HG02623 (cell line): ENCODE data around the gene OR10G7.

Experiments
- ATAC-seq: cut with Tn5 transposase; IDR thresholded peaks from one replicate; pipeline ENCODE4 v1.9.1; 2021; ENCODE audit warnings: moderate library complexity; ENCODE audit not compliant: unreplicated experiment

Gene OR10G7, protein sequence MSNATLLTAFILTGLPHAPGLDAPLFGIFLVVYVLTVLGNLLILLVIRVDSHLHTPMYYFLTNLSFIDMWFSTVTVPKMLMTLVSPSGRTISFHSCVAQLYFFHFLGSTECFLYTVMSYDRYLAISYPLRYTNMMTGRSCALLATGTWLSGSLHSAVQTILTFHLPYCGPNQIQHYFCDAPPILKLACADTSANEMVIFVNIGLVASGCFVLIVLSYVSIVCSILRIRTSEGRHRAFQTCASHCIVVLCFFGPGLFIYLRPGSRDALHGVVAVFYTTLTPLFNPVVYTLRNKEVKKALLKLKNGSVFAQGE

DNA sequence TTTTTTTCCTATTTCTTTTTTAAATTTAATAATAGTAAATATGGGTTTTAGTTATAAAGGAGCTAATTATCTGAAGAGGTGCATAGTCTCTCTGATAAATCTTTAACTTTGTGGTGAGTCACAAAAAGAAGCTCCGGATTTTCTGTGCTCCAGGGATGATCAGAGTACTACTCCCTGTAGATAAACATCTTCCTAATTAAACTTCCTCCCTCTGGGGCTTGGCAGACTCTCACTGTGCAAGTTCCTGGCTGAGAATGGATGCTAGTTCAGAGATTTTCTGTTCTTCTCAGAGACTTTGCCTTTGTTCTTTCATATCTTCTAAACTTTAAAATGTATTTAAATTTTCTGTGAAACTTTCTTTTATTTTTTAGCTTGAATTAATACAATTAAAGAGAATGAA is at the start of gene OR10G7:
Gene OR10G7 (minus strand): TSS at position 72 of the 400 bp plus-strand sequence. CDS start 2,324 bp downstream, outside the sequence.
- no peak for ATAC-seq

DNA sequence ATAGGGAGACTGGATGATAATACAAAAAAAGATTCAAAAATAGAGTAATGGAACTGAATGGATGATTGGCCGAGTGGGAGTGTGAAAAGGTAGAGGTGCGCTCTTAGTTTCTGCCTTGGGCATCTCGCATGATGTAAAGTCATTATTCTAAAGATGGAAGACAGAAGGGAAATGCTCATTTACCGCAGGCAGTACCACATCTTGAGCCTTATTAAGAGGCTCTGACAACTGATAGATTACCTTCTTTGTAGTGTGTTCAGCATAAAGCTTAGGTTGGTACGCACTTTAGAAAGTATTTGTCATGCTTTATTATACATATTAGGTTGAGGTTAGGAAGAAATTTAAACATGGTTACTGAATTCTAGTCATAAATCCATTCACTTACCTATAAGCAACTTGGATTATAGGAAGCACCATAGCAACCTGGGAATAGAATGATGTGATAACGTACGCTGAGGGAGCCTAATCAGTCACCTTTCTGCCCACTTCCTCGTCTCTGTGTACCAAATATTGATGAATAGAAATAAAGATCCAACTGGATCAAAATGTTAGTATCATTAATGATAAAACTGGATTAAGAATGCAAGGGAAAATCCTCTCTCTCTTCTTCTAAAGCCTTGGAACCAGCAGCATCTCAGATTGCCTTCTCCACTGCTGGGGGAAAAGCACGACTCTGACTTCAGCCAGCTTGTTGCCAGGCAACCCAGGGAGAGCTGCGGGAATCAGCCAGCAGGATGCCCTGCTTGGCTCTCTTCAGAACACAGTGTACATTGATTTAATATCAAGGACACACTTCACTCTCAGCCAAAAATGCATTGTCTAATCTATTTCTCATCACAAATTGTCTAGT is 45.1 kb upstream of the OR10G7 start:
- ATAC-seq, result no peak

DNA sequence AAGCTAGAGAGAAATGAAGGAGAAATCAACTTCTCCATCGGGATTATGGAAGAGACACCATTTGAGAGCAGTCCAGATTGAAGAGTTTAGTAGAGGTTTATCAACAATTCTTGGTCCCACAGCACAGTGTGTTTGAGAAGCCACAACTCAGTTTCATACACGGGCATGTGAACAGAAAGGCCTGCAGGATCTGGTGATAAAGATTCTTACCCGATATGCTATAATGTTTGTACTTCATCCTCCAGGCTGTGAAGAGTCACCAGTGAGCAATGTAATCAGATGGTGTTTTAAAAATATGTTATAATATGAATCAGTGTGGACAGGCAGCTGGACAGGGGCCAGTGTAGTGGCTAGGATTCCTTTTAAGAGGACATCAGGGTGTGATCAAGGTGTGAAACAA is 44.5 kb upstream of the OR10G7 start:
- no peak for ATAC-seq

DNA sequence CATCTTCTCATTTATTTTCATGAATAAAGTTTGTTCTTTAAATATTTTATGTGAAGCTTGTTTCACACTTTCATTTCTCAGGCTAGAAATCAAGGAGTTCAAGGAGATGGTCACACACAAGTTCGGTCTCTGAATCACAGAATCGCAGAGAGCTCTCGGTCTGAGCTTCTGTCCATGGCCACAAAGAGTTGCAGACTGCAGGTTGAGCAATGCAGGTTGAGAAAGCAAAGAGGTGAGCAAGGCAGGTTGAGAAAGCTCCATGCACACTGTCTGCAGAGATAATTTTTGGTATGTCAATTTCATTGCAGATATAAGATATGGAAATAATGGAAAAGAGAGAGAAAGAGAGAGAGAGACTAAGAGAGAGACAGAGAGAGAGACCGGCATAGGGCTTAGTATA is 41.2 kb upstream of the OR10G7 start:
- no peak for ATAC-seq

DNA sequence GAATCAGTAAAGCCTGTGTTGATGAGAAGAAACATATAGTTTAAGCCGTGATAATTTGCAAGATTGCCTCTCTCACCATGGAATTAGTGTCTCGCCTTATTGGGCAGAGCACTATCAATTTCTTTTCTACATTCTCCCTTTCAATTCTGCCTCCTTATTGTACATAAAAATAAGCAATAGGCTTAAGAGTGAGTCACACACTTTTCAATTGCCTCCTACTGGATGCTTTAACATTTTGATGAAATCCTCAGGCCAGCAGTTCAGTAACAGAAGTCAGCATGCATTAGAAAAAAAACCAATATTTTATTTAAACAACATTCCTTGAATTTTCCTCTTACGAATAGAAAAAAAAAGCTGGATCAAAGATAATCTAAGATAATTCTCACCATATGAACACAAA is 40.4 kb upstream of the OR10G7 start:
- ATAC-seq, result no peak

DNA sequence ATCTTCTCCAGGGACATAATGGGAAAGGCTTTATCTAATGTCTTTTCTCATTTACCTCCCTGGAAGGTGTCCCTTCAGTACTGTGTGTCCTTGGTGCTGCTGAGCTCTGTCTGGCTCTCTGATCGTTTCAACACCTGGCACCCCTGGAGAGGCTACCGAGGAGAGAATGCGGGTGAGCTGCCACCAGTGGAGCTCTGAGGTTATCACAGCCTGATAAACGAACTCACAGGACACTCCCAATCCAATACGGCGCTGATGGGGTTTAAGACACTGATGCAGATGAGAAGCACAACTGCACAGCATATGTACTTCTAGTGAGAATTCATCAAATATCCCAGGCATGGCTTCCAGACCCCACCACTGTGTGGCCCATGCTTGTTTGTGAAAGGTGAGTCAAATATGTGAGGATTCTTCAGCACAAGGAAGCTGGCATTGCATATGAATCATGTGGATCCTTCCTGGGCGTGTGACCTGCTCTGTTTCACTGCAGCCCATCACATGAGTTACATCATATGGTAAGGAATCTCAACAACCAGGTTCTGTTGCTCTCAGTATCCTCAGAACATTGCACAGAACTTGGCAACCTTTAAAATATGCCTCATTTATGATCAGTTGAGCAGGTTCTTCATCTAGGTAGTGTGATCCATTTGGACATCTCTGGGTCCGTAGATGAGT is 39.3 kb upstream of the OR10G7 start:
- no peak for ATAC-seq

DNA sequence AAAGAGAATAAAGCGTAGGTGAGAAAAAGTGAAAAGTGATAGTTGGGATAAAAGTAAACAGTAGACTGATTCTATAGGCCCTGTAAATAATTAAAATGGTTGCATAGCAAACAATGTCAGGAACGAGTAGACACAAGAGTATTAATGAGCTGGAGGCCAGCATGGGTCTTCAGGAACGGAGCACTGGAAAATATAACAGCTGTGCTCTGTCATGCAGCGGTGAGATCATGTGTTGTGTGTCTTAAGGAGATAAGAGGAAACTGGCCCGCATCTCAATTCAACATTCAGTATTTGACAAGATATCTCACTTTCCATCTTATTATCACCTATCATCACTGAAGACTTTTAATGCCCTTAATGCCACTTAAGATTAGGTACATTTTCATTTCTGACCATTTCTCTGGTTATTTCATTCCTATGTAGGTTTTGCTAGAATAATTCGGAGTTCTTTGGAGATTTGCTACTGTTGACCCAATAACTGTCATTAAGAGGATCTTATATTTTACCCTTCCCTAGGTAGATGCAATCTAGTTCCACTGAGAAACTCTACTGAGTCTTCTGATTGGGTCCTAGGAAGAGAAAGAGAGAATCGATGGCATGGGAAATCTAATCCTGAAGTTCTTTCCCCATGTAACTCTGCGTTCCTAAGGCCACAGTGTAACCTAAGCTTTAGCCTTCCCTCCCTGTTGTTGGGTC is 38.7 kb upstream of the OR10G7 start:
- ATAC-seq, result no peak

DNA sequence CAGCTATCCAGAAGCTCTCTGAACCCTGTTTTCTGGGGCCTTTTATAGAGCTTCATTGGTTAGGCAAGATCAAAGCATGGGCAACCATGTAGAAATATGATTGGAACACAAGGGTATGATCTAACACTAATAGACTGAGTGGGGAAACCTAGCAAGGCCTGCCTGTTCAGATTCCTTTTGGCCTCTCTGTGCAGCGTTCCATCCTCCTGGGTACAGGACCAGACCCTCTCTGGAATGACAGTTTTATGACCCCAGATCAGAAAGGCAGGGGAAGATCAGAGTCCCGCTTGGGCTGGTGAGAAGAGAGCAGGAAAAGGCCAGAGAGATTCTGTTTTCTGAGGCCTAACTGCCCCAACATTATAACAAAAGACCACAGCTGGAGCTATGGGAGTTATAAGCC is 37.5 kb upstream of the OR10G7 start:
- no peak for ATAC-seq

DNA sequence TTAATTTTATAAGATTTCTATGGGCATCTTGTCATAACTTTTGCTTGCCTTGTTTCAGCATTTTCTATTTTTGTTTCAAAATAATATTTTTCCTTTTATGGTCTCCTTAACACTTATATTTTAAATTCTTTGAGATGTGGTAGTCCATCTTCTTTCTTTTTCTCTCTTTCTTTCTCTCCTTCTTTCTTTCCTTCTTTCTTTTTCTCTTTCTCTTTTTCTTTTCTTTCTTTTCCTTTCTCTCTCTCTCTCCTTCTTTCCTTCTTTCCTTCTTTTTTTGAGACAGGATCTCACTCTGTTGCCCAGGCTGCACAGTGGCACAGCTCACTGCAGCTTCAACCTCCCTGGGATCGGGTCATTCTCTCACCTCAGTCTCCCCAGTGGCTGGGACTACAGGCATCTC is 36.1 kb upstream of the OR10G7 start:
- no peak for ATAC-seq

DNA sequence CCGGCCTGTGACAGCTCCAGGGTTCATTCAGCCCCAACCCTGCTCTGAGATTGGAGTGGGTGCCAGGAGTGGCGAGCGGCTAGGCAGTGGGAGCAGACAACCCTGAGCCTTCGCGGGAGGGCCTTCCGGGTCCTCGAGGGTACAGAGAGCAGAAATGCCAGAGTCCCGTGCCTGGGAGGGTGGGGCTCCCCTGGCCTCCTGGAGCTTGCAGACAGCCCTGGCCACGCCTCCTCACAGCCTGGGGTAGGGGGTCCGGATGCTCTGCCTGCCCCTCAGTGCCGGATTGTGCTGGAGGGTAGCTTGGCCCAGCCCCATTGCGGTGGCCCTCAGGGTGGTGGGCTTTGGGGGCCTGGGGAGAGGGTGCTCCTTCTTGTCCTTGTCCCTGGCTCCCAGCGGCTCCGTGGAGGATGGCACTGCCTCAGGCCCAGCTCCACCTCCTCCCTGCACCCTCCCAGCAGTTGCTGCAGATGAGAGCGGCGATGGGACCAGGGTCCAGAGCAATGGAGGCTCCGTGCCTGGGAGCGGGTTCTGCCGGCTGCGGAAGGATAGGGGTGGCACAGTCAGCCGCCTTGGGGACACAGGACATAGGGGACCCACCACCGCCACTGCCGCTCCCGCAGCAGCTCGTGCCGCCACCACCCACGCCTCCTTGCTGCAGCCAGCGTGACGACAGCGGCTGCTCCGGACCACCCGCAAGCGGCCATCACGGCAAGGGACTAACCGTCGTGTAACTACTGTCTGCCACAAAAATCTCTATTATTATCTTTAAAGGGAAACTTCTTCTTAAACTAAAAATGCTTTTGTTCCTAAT is 34.9 kb upstream of the OR10G7 start:
- peak; percentile 68 for ATAC-seq

DNA sequence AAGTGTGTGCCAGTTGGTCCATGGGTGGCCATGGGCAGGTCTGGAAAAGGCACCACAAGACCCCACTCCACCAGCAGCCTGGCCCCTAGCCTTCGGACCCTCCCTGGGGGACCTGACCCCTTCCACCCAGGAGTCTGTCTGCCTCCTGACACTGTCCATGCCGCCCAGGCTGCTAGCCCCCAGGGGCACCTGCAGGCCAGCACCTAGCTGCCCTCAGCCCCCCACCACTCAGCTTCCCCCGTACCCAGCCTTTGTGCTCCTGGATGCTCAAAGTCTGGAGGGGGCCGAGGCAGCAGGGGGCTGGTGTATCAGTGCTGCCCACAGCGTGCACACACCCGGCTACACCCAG is 34.3 kb upstream of the OR10G7 start:
- ATAC-seq, result no peak

DNA sequence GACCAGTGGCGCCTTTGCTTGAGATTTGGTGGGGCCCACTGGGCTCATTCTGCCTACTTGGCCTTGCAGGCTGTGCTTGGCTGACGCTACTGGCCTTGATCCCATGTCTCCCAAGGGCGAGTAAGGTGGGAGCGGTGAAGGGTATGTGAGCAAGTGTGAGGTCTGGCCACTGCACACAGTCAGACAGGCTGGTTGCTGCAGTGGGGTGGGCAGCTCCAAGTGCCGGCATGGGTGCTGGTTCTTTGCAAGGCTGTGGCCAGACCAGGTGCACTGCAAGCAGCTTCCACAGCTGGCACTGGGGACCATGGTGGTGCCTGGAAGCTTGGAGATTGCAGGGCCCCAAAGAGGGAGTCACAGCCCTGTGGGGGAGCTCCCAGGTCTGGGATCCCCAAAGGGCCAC is 33.4 kb upstream of the OR10G7 start:
- ATAC-seq, result no peak

DNA sequence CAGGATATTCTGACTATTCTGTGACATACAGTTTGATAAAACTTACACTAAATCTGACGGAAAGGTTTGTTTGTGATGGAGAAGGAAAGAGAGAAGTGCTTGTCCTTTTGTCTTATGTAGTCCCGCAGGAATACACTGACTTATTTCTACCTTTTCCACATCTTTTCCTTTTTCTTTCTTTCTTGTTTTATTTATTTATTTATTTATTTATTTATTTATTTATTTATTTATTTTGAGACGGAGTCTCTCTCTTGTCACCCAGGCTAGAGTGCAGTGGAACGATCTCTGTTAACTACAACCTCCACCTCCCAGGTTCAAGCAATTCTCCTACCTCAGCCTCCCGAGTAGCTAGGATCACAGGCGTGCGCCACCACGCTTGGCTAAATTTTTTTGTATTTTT is 31.0 kb upstream of the OR10G7 start:
- no peak for ATAC-seq

DNA sequence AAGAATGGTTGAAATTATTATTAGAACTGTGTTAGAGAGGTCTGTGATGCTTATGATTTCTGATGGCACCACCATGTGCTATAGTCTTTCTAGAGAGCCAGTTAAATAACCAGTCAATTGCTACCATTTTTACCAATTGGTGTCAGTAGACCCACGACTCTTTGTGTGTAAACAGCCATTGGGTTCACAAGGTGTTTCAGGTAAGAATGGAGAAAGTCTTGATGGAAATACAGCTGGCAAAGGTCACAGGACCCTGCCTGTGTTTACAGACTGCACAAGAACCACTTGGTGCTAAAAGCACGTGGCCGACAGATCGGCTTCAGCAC is 30.5 kb upstream of the OR10G7 start:
- no peak for ATAC-seq

DNA sequence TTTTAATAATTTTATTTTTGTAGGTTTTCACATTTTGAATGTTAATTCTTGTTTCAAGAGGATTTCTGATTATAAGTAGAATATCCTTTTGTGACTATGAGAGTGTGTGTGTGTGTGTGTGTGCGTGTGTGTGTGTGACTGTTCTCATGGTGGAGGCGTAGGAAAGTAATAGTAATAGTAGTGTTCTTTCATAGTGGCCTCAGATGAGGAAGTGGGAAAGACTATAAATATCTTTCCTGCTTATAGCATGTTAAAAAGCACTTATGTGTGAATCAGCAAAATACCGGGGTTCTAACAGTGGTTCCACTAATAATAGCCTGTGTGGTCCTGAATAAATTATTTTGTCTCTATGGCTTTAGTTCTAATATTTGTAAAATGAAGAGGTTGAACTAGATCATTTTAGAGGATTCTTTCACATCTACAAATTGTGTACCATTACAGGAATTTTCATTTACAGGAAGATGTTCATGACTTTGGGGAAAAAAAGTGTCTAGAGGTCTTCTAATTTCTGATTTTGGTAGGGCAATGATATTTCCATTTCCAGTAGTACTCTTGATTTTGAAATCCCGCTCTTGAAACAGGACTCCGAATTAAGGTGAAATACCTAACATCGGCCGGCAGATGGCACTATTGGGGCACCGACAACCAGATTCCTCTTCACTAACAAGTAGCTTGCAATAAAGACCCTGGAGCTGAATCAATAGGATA is 29.9 kb upstream of the OR10G7 start:
- ATAC-seq, result peak; percentile 90

DNA sequence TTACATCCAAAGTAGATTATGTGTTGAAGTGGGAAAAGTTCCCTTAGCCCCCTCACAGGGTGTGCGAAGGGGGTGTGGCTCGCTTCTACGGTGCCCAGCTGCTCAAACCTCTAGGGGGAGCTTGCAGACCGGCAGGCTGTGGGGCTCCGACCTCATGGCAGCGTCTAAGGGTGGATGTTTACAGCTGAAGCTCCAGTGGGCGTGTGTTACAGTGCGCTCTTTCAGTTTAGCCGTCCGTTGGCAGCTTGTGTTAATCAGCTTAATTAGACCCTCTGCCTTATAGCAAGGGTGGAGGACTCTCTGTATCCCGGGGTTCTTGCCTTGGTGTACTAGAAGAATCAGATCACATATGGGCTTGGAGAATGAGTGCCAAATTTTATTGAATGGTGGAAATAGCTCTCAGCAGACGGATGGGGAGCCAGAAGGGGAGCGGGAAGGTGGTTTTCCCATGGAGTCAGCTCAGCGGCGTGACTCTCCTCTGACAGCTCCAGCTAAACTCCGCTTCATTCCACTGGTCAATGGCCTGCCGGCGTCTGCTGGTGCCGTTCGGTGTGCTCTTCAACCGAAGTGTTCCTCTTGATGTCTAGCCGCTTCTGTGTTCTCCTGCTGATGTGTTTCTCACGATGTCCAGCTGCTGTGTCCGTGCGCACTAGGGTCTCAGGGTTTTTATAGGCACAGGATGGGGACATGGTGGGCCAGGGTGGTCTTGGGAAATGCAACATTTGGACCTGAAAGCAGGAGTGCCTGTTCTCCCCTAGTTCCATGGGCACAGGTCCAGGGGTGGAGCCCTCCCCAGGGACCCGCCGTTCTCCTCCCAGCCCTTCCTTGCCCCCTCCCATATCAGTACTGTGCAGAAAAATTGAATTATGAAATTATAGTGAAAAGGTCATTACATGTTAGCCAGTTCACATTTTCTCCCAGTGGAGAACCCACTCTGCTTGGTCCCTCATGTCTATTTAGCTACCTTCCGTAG is 28.6 kb upstream of the OR10G7 start:
- ATAC-seq, result peak; percentile 60

DNA sequence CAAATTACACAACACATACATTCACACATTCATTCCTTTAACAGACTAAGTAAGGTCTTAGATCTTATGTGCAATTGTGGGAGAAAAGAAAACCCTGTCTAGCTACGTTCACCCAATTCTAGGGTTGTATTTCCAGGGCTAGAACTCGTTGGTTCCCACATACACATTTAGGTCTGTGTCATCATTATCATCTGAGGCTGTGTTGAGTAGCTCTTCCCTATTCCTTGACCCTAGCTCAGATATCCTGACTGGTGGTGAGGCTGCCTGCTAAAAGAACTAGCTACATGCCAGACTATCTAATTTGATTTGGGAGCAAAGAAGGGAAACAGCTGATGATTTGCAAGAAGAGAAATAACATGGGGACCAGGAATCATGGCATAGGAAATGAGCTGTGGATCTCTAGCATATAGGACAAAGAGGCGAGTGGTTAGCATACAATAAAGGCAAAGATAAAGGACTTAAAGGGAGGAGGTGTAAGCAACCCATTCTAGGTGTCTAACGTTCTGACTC is 27.5 kb upstream of the OR10G7 start:
- ATAC-seq, result no peak

DNA sequence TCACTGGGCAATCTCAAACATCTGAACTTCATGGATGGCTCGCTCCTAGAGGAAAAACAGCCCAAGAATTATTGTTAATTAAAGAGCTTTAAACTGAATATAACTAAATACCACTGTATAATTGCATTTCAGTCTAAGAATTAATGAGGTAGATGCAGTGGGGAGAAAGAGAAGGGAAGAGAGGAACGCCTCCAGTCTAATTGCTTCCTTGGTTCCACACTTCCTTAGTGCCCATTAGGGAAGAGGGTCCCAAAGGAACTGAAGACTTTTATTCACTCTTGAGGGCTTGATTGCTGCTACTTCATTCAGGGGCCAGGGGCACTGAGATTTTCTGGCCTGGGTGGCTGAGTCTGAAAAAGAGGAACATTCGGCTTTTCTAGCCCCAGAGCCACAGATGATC is 11.8 kb upstream of the OR10G7 start:
- ATAC-seq, result no peak

DNA sequence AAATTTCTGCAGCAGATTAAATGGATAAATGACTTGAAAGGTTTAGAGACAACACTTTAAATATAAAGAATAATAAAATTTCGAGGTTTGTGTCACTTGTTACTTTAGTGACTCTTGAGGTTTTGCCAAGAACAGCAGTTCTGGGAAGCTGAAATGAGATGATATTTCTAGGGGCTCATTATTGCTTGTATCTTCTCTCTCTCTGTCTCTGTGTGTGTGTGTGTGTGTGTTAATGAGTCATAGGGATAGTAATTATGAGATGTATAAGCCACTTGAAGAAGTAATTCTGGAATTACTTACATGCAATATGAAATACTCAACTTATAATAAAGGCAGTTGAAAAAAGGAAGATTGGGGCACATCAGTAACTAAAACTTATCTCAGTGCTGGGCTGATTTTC is 9.6 kb upstream of the OR10G7 start:
- ATAC-seq, result no peak
